SK-N-SH (cell line): ENCODE data around the gene GPN3.

ENCODE experiments used
- CTCF ChIP-seq: fragments of 200-600 bp; sonication (generic); IDR thresholded peaks from 2 replicates; pipeline ENCODE4 v1.6.1; 2017; ENCODE audit warnings: antibody characterized with exemption, mild to moderate bottlenecking, moderate library complexity
- EP300 ChIP-seq, 2 experiments: IDR thresholded peaks; 2 replicates each; pipeline versions ENCODE4 v1.4.0 to v1.6.1; 2012; ENCODE audit warnings: borderline replicate concordance in 1 of 2, low read depth in 1 of 2, low read length in 1 of 2
- EZH2phosphoT487 ChIP-seq: fragments of 200-600 bp; sonication (generic); IDR thresholded peaks from 2 replicates; pipeline ENCODE4 v1.6.1; 2017; ENCODE audit warnings: low read depth, mixed run types, mild to moderate bottlenecking, antibody characterized with exemption, moderate library complexity, borderline replicate concordance
- MAX ChIP-seq: IDR thresholded peaks from 2 replicates; pipeline ENCODE4 v1.4.0; 2012; ENCODE audit warnings: low read depth
- MXI1 ChIP-seq: IDR thresholded peaks from 2 replicates; pipeline ENCODE4 v1.6.1; 2012; ENCODE audit warnings: mild to moderate bottlenecking, low read depth, low read length, improper control_type of control experiment
- POLR2AphosphoS5 ChIP-seq: IDR thresholded peaks from 2 replicates; pipeline ENCODE4 v1.6.1; 2012; ENCODE audit warnings: low read depth, low read length
- RAD21 ChIP-seq: IDR thresholded peaks from 2 replicates; pipeline ENCODE4 v1.6.1; 2012; ENCODE audit warnings: mild to moderate bottlenecking, low read length
- TAF1 ChIP-seq: IDR thresholded peaks from 2 replicates; pipeline ENCODE4 v1.6.1; 2012; ENCODE audit warnings: low read depth, mild to moderate bottlenecking, low read length, moderate library complexity, borderline replicate concordance
- USF1 ChIP-seq: IDR thresholded peaks from 2 replicates; pipeline ENCODE4 v1.4.0; 2012; ENCODE audit warnings: low read depth, borderline replicate concordance
- YY1 ChIP-seq: IDR thresholded peaks from 2 replicates; pipeline ENCODE4 v1.4.0; 2012; ENCODE audit warnings: low read depth, mild to moderate bottlenecking

- TF ChIP-seq YY1 (no peak), CTCF (no peak), EP300 (IDR thresholded peaks at IDR 0.05; ENCODE audit: borderline replicate concordance in 1 of 2, low read depth in 1 of 2, low read length in 1 of 2) (no peak), MAX (no peak), USF1 (no peak), MXI1 (no peak), POLR2AphosphoS5 (no peak), TAF1 (no peak), EZH2phosphoT487 (no peak), RAD21 (no peak)
Measured at GRCh38 chr12:110421159-110421661, 46.8 kb downstream of the GPN3 start.
